GM15510 (cell line): ENCODE measurements around the gene KRT80.

Source experiments
- POLR2A ChIP-seq: IDR thresholded peaks from 3 replicates; pipeline ENCODE4 v1.6.1; 2011; ENCODE audit warnings: borderline replicate concordance; ENCODE audit not compliant: insufficient read length; ENCODE audit errors: extremely low read depth

KRT80 gene

DNA sequence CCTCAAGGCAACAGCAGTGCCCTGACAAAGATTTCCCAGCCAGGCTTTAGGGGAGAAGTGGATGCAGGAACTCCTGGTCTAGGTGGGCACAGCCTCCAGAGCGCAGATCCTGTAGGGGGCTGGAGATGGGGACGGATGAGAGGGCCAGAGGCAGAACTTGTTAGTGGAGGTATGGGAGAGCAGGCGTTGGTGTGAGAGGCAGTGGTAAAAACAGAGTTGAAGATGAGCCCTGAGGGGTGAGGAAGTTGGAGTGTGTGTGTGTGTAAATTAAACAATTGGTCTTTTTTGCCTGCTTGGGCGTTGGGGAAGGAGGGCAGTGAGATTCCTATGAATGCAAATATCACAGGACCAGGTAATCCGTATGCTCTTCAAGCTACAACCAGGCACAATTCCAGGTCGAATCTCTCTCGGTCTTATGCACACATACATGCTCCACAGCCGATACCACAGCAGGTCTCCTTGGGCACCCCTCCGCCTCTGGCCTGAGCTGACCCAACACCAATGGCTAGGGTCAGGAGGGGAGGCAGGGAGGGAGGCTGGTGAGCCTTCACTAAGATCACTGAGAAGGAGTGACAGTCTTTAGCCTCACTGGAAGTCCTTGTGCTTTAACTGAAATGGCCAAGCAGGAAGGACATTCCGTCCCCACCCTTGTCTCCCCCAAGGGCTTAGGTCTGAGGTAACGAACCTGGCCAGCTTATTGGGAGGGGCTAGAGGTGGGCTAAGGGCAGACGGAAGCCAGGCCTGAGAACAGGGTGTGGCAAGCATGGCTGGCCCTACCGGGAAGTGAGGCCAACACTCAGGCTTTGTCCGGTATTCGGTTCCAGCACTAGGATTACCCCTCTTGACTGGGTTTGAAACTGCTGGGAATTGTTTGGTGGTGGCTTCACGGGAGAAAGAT lies 39.7 kb upstream of the KRT80 start:
- no peak for TF ChIP-seq POLR2A

DNA sequence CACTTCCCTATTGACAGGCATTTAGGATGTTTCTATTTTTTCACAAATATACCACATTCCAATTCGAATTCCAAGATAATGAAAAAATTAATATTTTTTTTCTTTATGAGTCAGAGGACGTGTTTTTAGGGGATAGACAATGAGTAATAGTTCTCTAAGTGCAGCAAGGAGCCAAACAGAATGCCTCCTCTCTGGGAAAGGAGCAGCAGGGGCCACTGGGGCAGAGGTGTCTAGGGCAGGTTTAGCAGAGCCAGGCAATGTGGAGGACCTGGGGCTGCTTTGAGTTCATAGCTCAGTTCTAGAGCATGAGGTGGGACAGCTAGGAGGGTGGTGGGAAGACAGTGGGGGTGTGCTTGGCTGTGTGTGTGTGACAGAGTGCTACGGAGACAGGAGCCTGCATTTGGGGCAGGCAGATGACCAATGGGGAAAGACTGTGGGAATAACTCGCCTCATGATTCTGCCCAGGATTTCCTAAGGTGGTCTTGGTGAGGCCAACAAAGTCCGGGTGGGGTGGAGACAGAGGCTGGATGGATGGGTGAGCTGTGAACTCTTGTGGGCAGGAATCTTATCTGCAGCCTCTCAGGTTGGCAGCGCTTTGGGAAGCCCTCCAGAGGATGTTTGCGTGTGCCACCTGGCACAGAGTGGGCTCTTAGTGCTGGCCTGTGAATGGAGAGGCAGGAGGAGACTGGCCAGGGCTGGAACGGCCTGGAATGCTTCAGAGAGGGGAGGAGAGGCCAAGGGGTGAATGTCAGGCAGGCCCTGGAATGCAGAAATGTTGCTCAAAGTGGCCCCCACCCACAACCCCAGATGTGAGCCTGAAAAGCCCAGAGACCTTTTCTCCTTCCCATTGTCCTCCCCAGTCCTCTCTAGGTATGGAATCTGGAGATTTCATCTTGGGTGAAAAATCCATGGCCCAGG lies 38.8 kb upstream of the KRT80 start:
- TF ChIP-seq POLR2A: no peak

- TF ChIP-seq POLR2A: no peak
Measured at GRCh38 chr12:52229836-52230343, 38.1 kb upstream of the KRT80 start.

DNA sequence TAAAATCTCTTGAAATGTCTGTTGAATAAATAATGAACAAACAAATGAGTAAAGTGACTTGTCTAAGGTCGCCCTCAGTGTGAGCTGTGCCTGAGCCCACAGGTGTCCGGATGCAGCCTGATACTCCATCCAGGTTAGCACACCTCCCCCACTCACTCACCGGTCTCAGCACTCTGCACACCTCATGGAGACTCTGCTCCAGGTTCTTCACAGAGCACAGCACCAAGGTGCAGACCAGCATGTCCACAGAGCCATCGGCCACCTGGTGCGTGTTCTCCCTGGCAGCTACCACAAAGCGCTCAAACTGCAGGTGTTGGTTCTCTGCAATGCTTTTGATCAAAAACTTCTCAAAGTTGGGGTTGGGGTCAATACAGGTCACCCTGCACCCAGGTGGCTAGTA lies 37.1 kb upstream of the KRT80 start:
- no peak for TF ChIP-seq POLR2A

DNA sequence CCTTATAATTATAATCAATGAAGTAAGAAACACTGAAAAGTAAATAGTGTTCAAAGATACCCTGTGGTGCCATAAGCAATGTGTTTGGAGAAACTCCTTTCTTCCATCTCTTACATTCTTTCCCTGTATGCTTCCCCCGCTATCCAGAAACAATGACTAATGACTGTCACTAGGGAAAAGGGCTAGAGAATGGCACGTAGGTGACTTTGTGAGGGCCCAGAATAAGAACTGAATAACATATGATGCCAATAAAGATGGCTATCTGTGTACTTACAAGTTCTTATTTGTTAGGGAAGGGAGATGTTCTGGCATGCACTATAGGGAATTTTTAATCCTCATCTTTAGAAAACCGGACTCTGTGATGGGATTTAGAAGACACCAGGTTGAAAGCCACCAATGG lies 36.6 kb upstream of the KRT80 start:
- TF ChIP-seq POLR2A: no peak

GRCh38 chr12:52227606-52228166 lies 35.9 kb upstream of the KRT80 start:
- no peak for TF ChIP-seq POLR2A

- no peak for TF ChIP-seq POLR2A
Measured at GRCh38 chr12:52226446-52226845, 34.6 kb upstream of the KRT80 start.

- TF ChIP-seq POLR2A: no peak
Measured at GRCh38 chr12:52225752-52226151, 33.9 kb upstream of the KRT80 start.

GRCh38 chr12:52224151-52224550 lies 32.3 kb upstream of the KRT80 start:
- TF ChIP-seq POLR2A: no peak

- no peak for TF ChIP-seq POLR2A
Measured at GRCh38 chr12:52223406-52224039, 31.7 kb upstream of the KRT80 start.

GRCh38 chr12:52222692-52223091 lies 30.9 kb upstream of the KRT80 start:
- TF ChIP-seq POLR2A: no peak

- TF ChIP-seq POLR2A: no peak
Measured at GRCh38 chr12:52221912-52222457, 30.2 kb upstream of the KRT80 start.

DNA sequence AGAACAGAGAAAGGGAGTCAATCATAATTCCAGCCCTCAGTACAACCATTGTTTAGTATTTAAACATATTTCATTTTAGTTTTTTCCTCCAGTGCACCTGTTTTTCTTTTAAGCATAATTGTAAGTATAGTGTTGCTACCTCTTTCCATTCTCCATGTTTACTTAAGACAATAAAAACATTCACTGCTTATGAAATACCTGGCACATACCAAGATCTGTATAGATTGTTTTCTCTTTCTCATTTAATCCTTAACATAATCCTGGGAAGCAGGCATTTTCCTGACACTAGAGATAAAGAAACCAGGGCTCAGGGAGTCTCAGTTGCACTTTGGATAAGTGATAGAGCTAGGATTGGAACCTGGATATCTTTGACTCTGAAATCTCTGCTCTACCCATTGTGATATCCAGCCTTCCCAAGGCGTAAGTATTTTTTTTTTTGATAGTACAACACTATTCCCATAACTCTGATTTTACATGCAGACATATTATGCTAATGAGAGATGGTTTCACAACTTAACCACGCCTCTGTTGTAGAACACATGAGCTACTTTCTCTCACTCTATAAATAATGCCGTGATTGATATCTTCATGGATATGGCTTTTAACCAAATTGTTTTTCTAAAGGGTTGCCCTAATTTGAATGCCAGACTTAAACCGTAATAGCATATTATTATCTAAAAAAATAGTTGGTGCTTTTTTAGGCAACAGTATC lies 29.4 kb upstream of the KRT80 start:
- no peak for TF ChIP-seq POLR2A

DNA sequence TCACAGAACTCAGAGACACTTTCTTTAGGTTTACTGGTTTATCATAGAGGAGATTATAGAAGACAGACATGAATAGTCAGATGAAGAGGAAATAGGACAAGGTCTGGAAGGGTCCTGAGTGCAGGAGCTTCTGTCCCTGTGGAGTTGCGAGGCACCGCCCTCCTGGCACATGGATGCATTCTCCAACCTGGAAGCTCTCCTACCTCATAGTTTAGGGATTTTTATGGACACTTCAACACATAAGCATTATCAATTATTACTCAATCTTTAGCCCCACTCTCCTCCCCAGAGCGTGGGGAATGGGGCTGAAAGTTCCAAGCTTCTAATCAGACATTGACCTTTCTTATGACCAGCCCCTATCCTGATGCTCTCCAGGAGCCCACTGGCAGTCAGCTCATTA lies 28.7 kb upstream of the KRT80 start:
- TF ChIP-seq POLR2A: no peak
